ENCODE measurements around the gene BCL11A. TPM values are rescaled to one million over a fixed set of nuclear protein-coding genes. Genes with fewer than 3 reads are reported as not detected.

The BCL11A gene
- total RNA-seq, 5 donors from 2014 or later (not counting 1 experiment from before 2014, with no cell fraction given) = 3.6 to 11.9 (median 5.6) TPM

DNA sequence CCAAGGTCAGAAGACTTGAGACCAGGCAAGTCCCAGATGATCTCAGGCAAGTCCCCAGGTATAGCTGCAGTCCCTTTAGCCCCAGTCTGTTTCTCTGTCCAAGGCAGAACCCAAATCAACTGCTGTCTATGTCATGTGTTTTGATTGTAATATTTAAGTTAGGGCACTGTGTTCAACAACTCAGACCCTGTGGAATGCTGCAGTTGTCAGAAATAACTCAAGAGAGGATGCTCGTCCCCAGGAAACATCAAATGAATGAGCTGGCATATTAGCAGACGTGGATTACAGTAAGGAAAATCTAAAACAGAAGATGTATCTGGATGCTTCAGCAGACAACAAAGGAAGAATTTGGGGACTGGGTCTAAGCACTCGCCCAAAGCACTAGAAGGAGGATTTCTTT lies 70.1 kb downstream of the BCL11A start:
- peaks cover 0 to 15% (median 7%) of the 10 kb centered on the region in 3 donors for H3K4me1 Mint-ChIP-seq
- H3K36me3 Mint-ChIP-seq = no peaks in the 10 kb centered on the region
- Histone ChIP-seq H3K4me3 (ENCODE audit: control insufficient read depth in 1 of 2, extremely low read depth in 1 of 2, low read length in 1 of 2) (no peak overlapping the region), H3K4me1 (ENCODE audit: control insufficient read depth in 1 of 2, extremely low read depth in 1 of 2, insufficient read depth in 2 of 2, low read length in 2 of 2) (peaks cover 0 to 13% of the 10 kb centered on the region in 2 experiments), H3K9me3 (no peaks in the 10 kb centered on the region), H3K27me3 (replicated peaks in 1 of 2; ENCODE audit: control insufficient read depth in 2 of 2, extremely low read depth in 1 of 2, insufficient read depth in 2 of 2, low read length in 1 of 2) (no peaks in the 10 kb centered on the region), H3K36me3 (ENCODE audit: control insufficient read depth in 2 of 2, extremely low read depth in 1 of 2, insufficient read depth in 1 of 2, low read length in 1 of 2) (no peaks in the 10 kb centered on the region), H3K27ac (ENCODE audit: low read length) (no peak overlapping the region)
- DNase-seq (no peak), ATAC-seq (replicated peaks in 1 of 4) (no peak)
- H3K27me3 Mint-ChIP-seq = peaks cover 14 to 36% of the 10 kb centered on the region in 2 donors
- no peaks in the 10 kb centered on the region for H3K9me3 Mint-ChIP-seq
- no peak overlapping the region for H3K27ac Mint-ChIP-seq
- ChIA-PET CTCF (interaction anchor here in 1 of 2 donors (0.6 kb wide), 1 partner anchor 815 kb away, joined by 3 read pairs; no protein-coding TSS in a partner anchor), POLR2A (no interaction called here)
- no peak overlapping the region for H3K4me3 Mint-ChIP-seq
- 62% methylated on average over 2 of the region's 3 CpGs for WGBS (ENCODE audit: insufficient coverage)

DNA sequence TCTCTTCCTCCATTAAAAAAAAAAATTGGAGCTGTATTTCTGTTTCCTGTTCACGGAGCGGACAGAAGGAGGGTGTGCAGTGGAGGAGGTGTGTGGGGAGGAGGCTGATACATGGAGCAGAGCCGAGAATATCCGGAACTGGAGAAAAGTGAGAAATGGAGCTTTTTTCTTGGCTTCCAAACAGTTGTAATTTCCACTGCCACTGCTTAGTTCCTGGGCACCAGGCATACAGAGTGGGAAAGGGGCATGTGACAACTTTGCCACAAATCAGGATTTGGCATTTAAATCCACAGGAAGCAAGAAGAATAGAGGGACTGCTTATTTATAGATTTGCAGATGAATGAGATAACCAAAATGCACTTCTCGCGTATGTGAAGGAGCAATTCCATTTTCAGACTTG lies 71.2 kb downstream of the BCL11A start:
- Histone ChIP-seq H3K27ac (ENCODE audit: low read length) (no peak overlapping the region), H3K36me3 (ENCODE audit: control insufficient read depth in 2 of 2, extremely low read depth in 1 of 2, insufficient read depth in 1 of 2, low read length in 1 of 2) (no peaks in the 10 kb centered on the region), H3K4me3 (ENCODE audit: control insufficient read depth in 1 of 2, extremely low read depth in 1 of 2, low read length in 1 of 2) (no peak overlapping the region), H3K4me1 (ENCODE audit: control insufficient read depth in 1 of 2, extremely low read depth in 1 of 2, insufficient read depth in 2 of 2, low read length in 2 of 2) (peaks cover 0 to 13% of the 10 kb centered on the region in 2 experiments), H3K9me3 (no peaks in the 10 kb centered on the region), H3K27me3 (replicated peaks in 1 of 2; ENCODE audit: control insufficient read depth in 2 of 2, extremely low read depth in 1 of 2, insufficient read depth in 2 of 2, low read length in 1 of 2) (no peaks in the 10 kb centered on the region)
- Mint-ChIP-seq H3K4me3 (no peak overlapping the region), H3K9me3 (no peaks in the 10 kb centered on the region), H3K27ac (no peak overlapping the region), H3K27me3 (peaks cover 14 to 35% of the 10 kb centered on the region in 2 donors), H3K4me1 (peaks cover 0 to 15% (median 7%) of the 10 kb centered on the region in 3 donors), H3K36me3 (no peaks in the 10 kb centered on the region)
- no peak for ATAC-seq (replicated peaks in 1 of 4)
- 39% methylated on average over 6 of the region's 6 CpGs for WGBS (ENCODE audit: insufficient coverage)
- no peak for DNase-seq
- CTCF ChIA-PET = no interaction called here
- POLR2A ChIA-PET = no interaction called here

DNA sequence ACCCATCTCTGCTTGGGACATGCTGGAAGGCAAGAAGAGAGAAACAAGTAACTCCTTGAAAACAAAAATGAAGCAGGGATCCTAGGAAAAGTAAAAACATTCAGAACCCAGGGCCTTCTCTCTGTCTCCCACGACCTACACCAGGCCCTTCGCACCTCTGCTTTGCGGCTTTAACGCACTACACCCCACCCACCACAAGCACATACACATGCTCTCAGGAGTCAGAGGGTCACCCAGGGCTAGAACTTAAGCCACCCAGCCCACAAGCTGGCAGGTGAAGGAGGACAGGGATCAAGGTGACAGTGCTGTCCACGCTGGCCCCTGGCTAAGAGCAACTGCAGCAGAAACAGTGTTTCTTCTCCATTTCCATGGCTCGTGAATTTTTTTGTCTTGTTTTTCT lies 72.2 kb downstream of the BCL11A start:
- Mint-ChIP-seq H3K9me3 (no peaks in the 10 kb centered on the region), H3K4me3 (no peak overlapping the region), H3K4me1 (peaks cover 0 to 15% (median 7%) of the 10 kb centered on the region in 3 donors), H3K27me3 (peaks cover 14 to 34% of the 10 kb centered on the region in 2 donors), H3K36me3 (no peaks in the 10 kb centered on the region), H3K27ac (no peak overlapping the region)
- no peaks in the 10 kb centered on the region for H3K9me3 ChIP-seq
- H3K36me3 ChIP-seq (ENCODE audit: control insufficient read depth in 2 of 2, extremely low read depth in 1 of 2, insufficient read depth in 1 of 2, low read length in 1 of 2) = no peaks in the 10 kb centered on the region
- CTCF ChIA-PET = no interaction called here
- no peaks in the 10 kb centered on the region for H3K27me3 ChIP-seq (replicated peaks in 1 of 2; ENCODE audit: control insufficient read depth in 2 of 2, extremely low read depth in 1 of 2, insufficient read depth in 2 of 2, low read length in 1 of 2)
- POLR2A ChIA-PET = no interaction called here
- WGBS (ENCODE audit: insufficient coverage) = 51% methylated on average over 3 of the region's 6 CpGs
- DNase-seq = no peak
- peaks cover 0 to 18% of the 10 kb centered on the region in 2 experiments for H3K4me1 ChIP-seq (ENCODE audit: control insufficient read depth in 1 of 2, extremely low read depth in 1 of 2, insufficient read depth in 2 of 2, low read length in 2 of 2)
- no peak overlapping the region for H3K4me3 ChIP-seq (ENCODE audit: control insufficient read depth in 1 of 2, extremely low read depth in 1 of 2, low read length in 1 of 2)
- ATAC-seq (replicated peaks in 1 of 4) = no peak
- H3K27ac ChIP-seq (ENCODE audit: low read length) = no peak overlapping the region

DNA sequence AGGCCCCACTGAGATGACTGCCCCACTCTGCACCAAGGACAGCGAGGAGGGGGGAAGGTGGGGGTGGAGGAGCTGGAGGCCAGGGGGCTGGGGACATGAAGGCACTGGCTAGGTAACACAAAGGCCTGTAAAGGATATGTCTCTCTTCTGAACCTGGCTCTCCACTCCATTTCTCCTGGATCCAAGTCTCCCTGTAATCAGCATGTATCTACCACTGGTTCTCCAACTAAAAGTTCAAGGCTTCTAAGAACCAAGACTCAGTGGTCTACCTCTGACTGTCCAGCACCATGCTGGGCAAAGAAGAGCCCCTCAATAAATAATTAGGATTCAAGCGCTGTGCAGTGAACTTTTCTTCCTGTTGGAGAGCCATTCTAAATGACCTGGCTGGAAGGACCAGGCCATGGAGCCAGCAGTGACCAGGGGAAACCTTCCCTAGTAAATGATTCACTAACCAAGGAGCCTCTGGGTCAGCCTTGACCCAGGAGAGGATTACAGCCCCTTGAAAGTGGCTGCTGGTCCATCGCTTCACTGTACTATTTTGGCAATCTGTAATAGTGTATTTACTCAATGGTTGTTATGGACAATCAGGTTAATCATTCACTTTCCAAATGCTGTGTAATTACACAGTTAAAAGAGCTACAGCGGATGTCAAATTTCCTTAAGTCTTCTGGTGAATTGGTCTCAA lies 73.2 kb downstream of the BCL11A start:
- peaks cover 0 to 15% (median 7%) of the 10 kb centered on the region in 3 donors for H3K4me1 Mint-ChIP-seq
- Histone ChIP-seq H3K4me3 (ENCODE audit: control insufficient read depth in 1 of 2, extremely low read depth in 1 of 2, low read length in 1 of 2) (no peak overlapping the region), H3K4me1 (ENCODE audit: control insufficient read depth in 1 of 2, extremely low read depth in 1 of 2, insufficient read depth in 2 of 2, low read length in 2 of 2) (peaks cover 0 to 18% of the 10 kb centered on the region in 2 experiments), H3K27ac (ENCODE audit: low read length) (no peak overlapping the region), H3K9me3 (no peaks in the 10 kb centered on the region), H3K27me3 (replicated peaks in 1 of 2; ENCODE audit: control insufficient read depth in 2 of 2, extremely low read depth in 1 of 2, insufficient read depth in 2 of 2, low read length in 1 of 2) (no peaks in the 10 kb centered on the region), H3K36me3 (ENCODE audit: control insufficient read depth in 2 of 2, extremely low read depth in 1 of 2, insufficient read depth in 1 of 2, low read length in 1 of 2) (no peaks in the 10 kb centered on the region)
- no peaks in the 10 kb centered on the region for H3K9me3 Mint-ChIP-seq
- no peak overlapping the region for H3K27ac Mint-ChIP-seq
- DNase-seq (no peak), ATAC-seq (replicated peaks in 1 of 4) (no peak)
- no peak overlapping the region for H3K4me3 Mint-ChIP-seq
- no peaks in the 10 kb centered on the region for H3K36me3 Mint-ChIP-seq
- ChIA-PET POLR2A (no interaction called here), CTCF (no interaction called here)
- H3K27me3 Mint-ChIP-seq = peaks cover 14 to 28% of the 10 kb centered on the region in 2 donors
- no CpG with 5 or more reads among the region's 4 CpGs for WGBS (ENCODE audit: insufficient coverage)

DNA sequence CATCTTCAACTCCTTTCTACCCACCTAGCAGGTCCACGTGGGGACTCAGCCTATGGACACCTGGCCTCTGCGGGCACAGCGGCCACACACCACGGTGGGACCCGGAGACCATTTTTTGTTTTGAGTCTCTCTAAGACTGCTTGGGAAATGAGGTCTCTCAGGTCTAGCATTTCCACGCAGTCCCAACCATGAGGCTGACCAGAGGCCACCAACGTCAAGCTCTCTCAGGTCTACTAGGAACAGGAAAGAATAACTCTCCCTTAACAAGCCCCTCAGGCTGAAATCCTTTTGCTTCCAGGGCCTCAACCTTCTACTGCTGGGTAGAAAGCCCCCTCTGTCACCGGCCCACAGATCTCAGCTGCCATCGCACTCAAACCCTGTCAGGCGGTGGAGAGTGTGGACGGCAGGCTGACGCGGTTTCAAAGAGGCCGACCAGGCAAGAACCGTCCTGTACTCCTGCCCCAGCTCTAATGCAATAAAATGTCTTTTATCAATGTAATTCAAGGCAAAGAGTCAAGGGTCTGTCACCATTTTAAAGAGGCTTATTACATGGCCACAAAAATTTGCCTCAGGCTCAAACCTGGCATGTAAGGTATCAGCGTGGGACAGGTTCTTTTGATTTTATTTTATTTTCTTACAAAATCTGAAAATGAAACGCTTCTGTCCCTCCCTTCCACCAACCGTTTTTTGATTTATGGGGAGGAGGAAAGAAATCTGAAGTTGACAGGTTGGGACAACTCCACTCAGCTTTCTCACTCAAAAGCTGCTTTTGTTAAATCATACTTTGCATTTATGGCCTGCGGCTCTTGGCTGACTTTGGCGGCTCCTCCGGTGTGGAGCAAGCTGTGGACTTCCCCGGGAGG lies 74.0 kb downstream of the BCL11A start:
- peaks cover 0 to 18% of the 10 kb centered on the region in 2 experiments for H3K4me1 ChIP-seq (ENCODE audit: control insufficient read depth in 1 of 2, extremely low read depth in 1 of 2, insufficient read depth in 2 of 2, low read length in 2 of 2)
- ATAC-seq (replicated peaks in 1 of 4) = no peak
- H3K27me3 ChIP-seq (replicated peaks in 1 of 2; ENCODE audit: control insufficient read depth in 2 of 2, extremely low read depth in 1 of 2, insufficient read depth in 2 of 2, low read length in 1 of 2) = no peaks in the 10 kb centered on the region
- no peak overlapping the region for H3K4me3 ChIP-seq (ENCODE audit: control insufficient read depth in 1 of 2, extremely low read depth in 1 of 2, low read length in 1 of 2)
- Mint-ChIP-seq H3K9me3 (no peaks in the 10 kb centered on the region), H3K27ac (no peak overlapping the region), H3K27me3 (peaks cover 14 to 24% of the 10 kb centered on the region in 2 donors), H3K4me1 (peaks cover 0 to 14% (median 7%) of the 10 kb centered on the region in 3 donors), H3K4me3 (no peak overlapping the region), H3K36me3 (no peaks in the 10 kb centered on the region)
- no peak for DNase-seq
- H3K27ac ChIP-seq (ENCODE audit: low read length) = no peak overlapping the region
- ChIA-PET CTCF (no interaction called here), POLR2A (no interaction called here)
- no peaks in the 10 kb centered on the region for H3K36me3 ChIP-seq (ENCODE audit: control insufficient read depth in 2 of 2, extremely low read depth in 1 of 2, insufficient read depth in 1 of 2, low read length in 1 of 2)
- WGBS (ENCODE audit: insufficient coverage) = 87% methylated on average over 12 of the region's 22 CpGs
- H3K9me3 ChIP-seq = no peaks in the 10 kb centered on the region

DNA sequence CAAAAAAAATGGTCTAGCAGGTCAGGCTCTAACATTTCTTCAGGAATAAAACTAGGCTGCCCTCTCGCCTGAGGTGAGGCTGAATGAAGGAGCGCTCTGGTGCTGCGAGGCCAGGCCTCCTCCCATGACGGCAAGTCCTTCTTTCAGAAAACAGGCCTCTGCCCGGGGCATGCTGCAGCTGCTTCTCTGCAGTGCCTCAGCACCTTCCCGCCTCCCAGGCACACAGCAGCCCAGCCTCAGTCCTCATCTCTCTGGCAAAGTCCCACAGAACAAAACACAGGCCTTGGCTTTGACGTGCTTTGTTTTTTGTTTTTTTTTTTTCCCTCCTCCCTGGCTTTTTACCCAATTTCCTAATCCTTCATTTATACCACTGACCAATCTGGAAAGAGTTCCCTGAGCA lies 74.8 kb downstream of the BCL11A start:
- no peak for DNase-seq
- CTCF ChIA-PET = no interaction called here
- H3K9me3 Mint-ChIP-seq = no peaks in the 10 kb centered on the region
- no peak overlapping the region for H3K27ac Mint-ChIP-seq
- no peak overlapping the region for H3K4me3 Mint-ChIP-seq
- Histone ChIP-seq H3K27ac (ENCODE audit: low read length) (no peak overlapping the region), H3K36me3 (ENCODE audit: control insufficient read depth in 2 of 2, extremely low read depth in 1 of 2, insufficient read depth in 1 of 2, low read length in 1 of 2) (no peaks in the 10 kb centered on the region), H3K4me3 (ENCODE audit: control insufficient read depth in 1 of 2, extremely low read depth in 1 of 2, low read length in 1 of 2) (no peak overlapping the region), H3K27me3 (replicated peaks in 1 of 2; ENCODE audit: control insufficient read depth in 2 of 2, extremely low read depth in 1 of 2, insufficient read depth in 2 of 2, low read length in 1 of 2) (no peaks in the 10 kb centered on the region), H3K4me1 (ENCODE audit: control insufficient read depth in 1 of 2, extremely low read depth in 1 of 2, insufficient read depth in 2 of 2, low read length in 2 of 2) (peaks cover 0 to 18% of the 10 kb centered on the region in 2 experiments), H3K9me3 (no peaks in the 10 kb centered on the region)
- H3K36me3 Mint-ChIP-seq = no peaks in the 10 kb centered on the region
- POLR2A ChIA-PET = no interaction called here
- ATAC-seq (replicated peaks in 1 of 4) = no peak
- peaks cover 0 to 8% (median 0%) of the 10 kb centered on the region in 3 donors for H3K4me1 Mint-ChIP-seq
- WGBS (ENCODE audit: insufficient coverage) = 91% methylated on average over 5 of the region's 7 CpGs
- H3K27me3 Mint-ChIP-seq = peaks cover 14 to 16% of the 10 kb centered on the region in 2 donors

All from T-cell (primary cell).